T-helper 2 cell treated with Interferon-gamma antibody and Interleukin-4, amounts not matched to agents 5 μg/mL and 100 μg/mL, for 36 hours (primary cell): ENCODE results near the gene APC2.

Experiments
- DNase-seq: peaks from one replicate; pipeline ENCODE4 v3.0.0; 2021; ENCODE audit warnings: low spot score
- H3K27ac Mint-ChIP-seq: one replicate; pipeline ENCODE4 v1.8.0; 2021; ENCODE audit warnings: mild to moderate bottlenecking, mixed read lengths
- H3K27me3 Mint-ChIP-seq: one replicate; pipeline ENCODE4 v1.8.0; 2021; ENCODE audit warnings: low read depth, mixed read lengths
- H3K36me3 Mint-ChIP-seq: one replicate; pipeline ENCODE4 v1.8.0; 2021; ENCODE audit warnings: low read depth, mixed read lengths
- H3K4me1 Mint-ChIP-seq: one replicate; pipeline ENCODE4 v1.8.0; 2021; ENCODE audit warnings: low read depth, mixed read lengths
- H3K4me3 Mint-ChIP-seq: one replicate; pipeline ENCODE4 v1.8.0; 2022; ENCODE audit warnings: mild to moderate bottlenecking, moderate library complexity, mixed read lengths
- H3K9me3 Mint-ChIP-seq: one replicate; pipeline ENCODE4 v1.8.0; 2021; ENCODE audit warnings: mixed read lengths

APC2 gene

GRCh38 chr19:1501200-1501595 is 51.3 kb downstream of the APC2 start:
- no peak for DNase-seq
- Mint-ChIP-seq H3K27me3 (peaks cover 10% of the 10 kb centered on the region), H3K4me3 (no peak overlapping the region), H3K9me3 (no peaks in the 10 kb centered on the region), H3K36me3 (no peaks in the 10 kb centered on the region), H3K4me1 (peaks cover 2% of the 10 kb centered on the region), H3K27ac (no peak overlapping the region)

- H3K9me3 Mint-ChIP-seq = no peaks in the 10 kb centered on the region
- H3K4me1 Mint-ChIP-seq = peaks cover 4% of the 10 kb centered on the region
- no peak for DNase-seq
- H3K27ac Mint-ChIP-seq = no peak overlapping the region
- H3K27me3 Mint-ChIP-seq = peaks cover 10% of the 10 kb centered on the region
- H3K4me3 Mint-ChIP-seq = peak overlapping the region; percentile 6
- no peaks in the 10 kb centered on the region for H3K36me3 Mint-ChIP-seq
Measured at GRCh38 chr19:1502433-1503088, 52.6 kb downstream of the APC2 start.

- Mint-ChIP-seq H3K4me1 (peaks cover 8% of the 10 kb centered on the region), H3K27me3 (peaks cover 10% of the 10 kb centered on the region), H3K4me3 (no peak overlapping the region), H3K36me3 (no peaks in the 10 kb centered on the region), H3K9me3 (no peaks in the 10 kb centered on the region), H3K27ac (no peak overlapping the region)
- DNase-seq = peak; percentile 68
Measured at GRCh38 chr19:1503089-1503924, 53.4 kb downstream of the APC2 start.

- no peak for DNase-seq
- Mint-ChIP-seq H3K27me3 (peaks cover 13% of the 10 kb centered on the region), H3K27ac (no peak overlapping the region), H3K4me3 (no peak overlapping the region), H3K4me1 (peaks cover 8% of the 10 kb centered on the region), H3K9me3 (no peaks in the 10 kb centered on the region), H3K36me3 (no peaks in the 10 kb centered on the region)
Measured at GRCh38 chr19:1503925-1504773, 54.2 kb downstream of the APC2 start.

GRCh38 chr19:1505012-1505411 is 55.1 kb downstream of the APC2 start:
- Mint-ChIP-seq H3K4me3 (no peak overlapping the region), H3K36me3 (no peaks in the 10 kb centered on the region), H3K27ac (no peak overlapping the region), H3K4me1 (peaks cover 8% of the 10 kb centered on the region), H3K27me3 (peaks cover 18% of the 10 kb centered on the region), H3K9me3 (no peaks in the 10 kb centered on the region)
- no peak for DNase-seq

GRCh38 chr19:1505991-1506881 is 56.3 kb downstream of the APC2 start:
- H3K36me3 Mint-ChIP-seq = no peaks in the 10 kb centered on the region
- H3K9me3 Mint-ChIP-seq = no peaks in the 10 kb centered on the region
- H3K27ac Mint-ChIP-seq = no peak overlapping the region
- peaks cover 10% of the 10 kb centered on the region for H3K4me1 Mint-ChIP-seq
- DNase-seq = no peak
- H3K27me3 Mint-ChIP-seq = peaks cover 23% of the 10 kb centered on the region
- H3K4me3 Mint-ChIP-seq = no peak overlapping the region

- Mint-ChIP-seq H3K4me3 (no peak overlapping the region), H3K27ac (no peak overlapping the region)
Measured at GRCh38 chr19:1507192-1507660, 57.3 kb downstream of the APC2 start.

GRCh38 chr19:1507763-1508506 is 58.0 kb downstream of the APC2 start:
- H3K4me1 Mint-ChIP-seq = peaks cover 8% of the 10 kb centered on the region
- peak overlapping the region; percentile 86 for H3K4me3 Mint-ChIP-seq
- H3K9me3 Mint-ChIP-seq = no peaks in the 10 kb centered on the region

More at GRCh38 chr19:1507192-1507660, 57.3 kb downstream of the APC2 start:
- DNase-seq = no peak
- peaks cover 23% of the 10 kb centered on the region for H3K27me3 Mint-ChIP-seq
- H3K9me3 Mint-ChIP-seq = no peaks in the 10 kb centered on the region
- peaks cover 10% of the 10 kb centered on the region for H3K4me1 Mint-ChIP-seq
- H3K36me3 Mint-ChIP-seq = no peaks in the 10 kb centered on the region

GRCh38 chr19:1508507-1508856 is 58.6 kb downstream of the APC2 start:
- peak overlapping the region; percentile 32 for H3K4me3 Mint-ChIP-seq
- H3K27me3 Mint-ChIP-seq = peaks cover 23% of the 10 kb centered on the region
- no peaks in the 10 kb centered on the region for H3K9me3 Mint-ChIP-seq
- H3K36me3 Mint-ChIP-seq = no peaks in the 10 kb centered on the region
- DNase-seq = no peak
- H3K4me1 Mint-ChIP-seq = peaks cover 8% of the 10 kb centered on the region
- no peak overlapping the region for H3K27ac Mint-ChIP-seq

More at GRCh38 chr19:1507763-1508506, 58.0 kb downstream of the APC2 start:
- Mint-ChIP-seq H3K27me3 (peaks cover 23% of the 10 kb centered on the region), H3K36me3 (no peaks in the 10 kb centered on the region), H3K27ac (peak overlapping the region; percentile 89)
- DNase-seq = peak; percentile 85

GRCh38 chr19:1509602-1510441 is 59.9 kb downstream of the APC2 start:
- Mint-ChIP-seq H3K36me3 (no peaks in the 10 kb centered on the region), H3K27me3 (peaks cover 18% of the 10 kb centered on the region), H3K9me3 (no peaks in the 10 kb centered on the region), H3K27ac (no peak overlapping the region), H3K4me3 (no peak overlapping the region), H3K4me1 (peaks cover 8% of the 10 kb centered on the region)
- DNase-seq = no peak

GRCh38 chr19:1510442-1510806 is 60.5 kb downstream of the APC2 start:
- Mint-ChIP-seq H3K36me3 (no peaks in the 10 kb centered on the region), H3K9me3 (no peaks in the 10 kb centered on the region), H3K4me3 (no peak overlapping the region), H3K4me1 (peaks cover 8% of the 10 kb centered on the region), H3K27me3 (peaks cover 16% of the 10 kb centered on the region), H3K27ac (no peak overlapping the region)
- no peak for DNase-seq

- no peak for DNase-seq
- Mint-ChIP-seq H3K4me3 (no peak overlapping the region), H3K27me3 (peaks cover 13% of the 10 kb centered on the region), H3K27ac (no peak overlapping the region), H3K9me3 (no peaks in the 10 kb centered on the region), H3K4me1 (peaks cover 8% of the 10 kb centered on the region), H3K36me3 (no peaks in the 10 kb centered on the region)
Measured at GRCh38 chr19:1510807-1511206, 60.9 kb downstream of the APC2 start.
